K562 (cell line): ENCODE results near the gene CHMP2A. TPM values are rescaled to one million over a fixed set of nuclear protein-coding genes. Genes with fewer than 3 reads are reported as not detected.
A peak's percentile ranks its signal among the peaks of the same experiment; 100 is the strongest.

Experiments
- EWSR1 ChIP-seq: fragments of 450-650 bp; IDR thresholded peaks from 2 replicates; pipeline ENCODE4 v1.6.1; 2018; ENCODE audit warnings: borderline replicate concordance, mild to moderate bottlenecking, low read depth, moderate library complexity; ENCODE audit not compliant: partially characterized antibody
- FOXO4 ChIP-seq: fragments of 450-650 bp; formaldehyde crosslinking; IDR thresholded peaks from 2 replicates; pipeline ENCODE4 v1.4.0; 2020; ENCODE audit warnings: mild to moderate bottlenecking, moderate library complexity
- TRIM28 ChIP-seq: fragments of 450-650 bp; IDR thresholded peaks from 2 replicates; pipeline ENCODE4 v1.6.1; 2017
- ZBTB1 ChIP-seq: sonication (generic); formaldehyde crosslinking; IDR thresholded peaks from 2 replicates; pipeline ENCODE4 v1.8.1; 2023; ENCODE audit warnings: missing genetic modification reagents, low read depth, mild to moderate bottlenecking, borderline replicate concordance
- ZNF165 ChIP-seq: fragments of 250-450 bp; sonication (Bioruptor Pico); IDR thresholded peaks from 2 replicates; pipeline ENCODE4 v1.4.0; 2020; ENCODE audit warnings: borderline replicate concordance
- ZNF431 ChIP-seq: sonication (generic); formaldehyde crosslinking; IDR thresholded peaks from 2 replicates; pipeline ENCODE4 v1.8.0; 2022; ENCODE audit warnings: mild to moderate bottlenecking, missing genetic modification reagents
- polyA plus RNA-seq, 8 experiments: library from polyadenylated mRNA; depleted of rRNA in 4 of 8; stranded (reverse) in 5 of 8; unstranded in 3 of 8; fragments of >200 nt; fragmentation: Nextera tagmentation in 2 of 8; fragmentation: Illumina TruSeq in 1 of 8; extraction: Ambion mirVana in 2 of 8; extraction: Trizol in 1 of 8; gene quantifications; 2 replicates each; pipeline versions ENCODE4 v1.2.1 to v1.2.3, GENCODE V29; 2011 to 2014; ENCODE audit warnings: inconsistent platforms in 1 of 8, missing spikeins in 1 of 8
- total RNA-seq, 7 experiments: library from RNA; depleted of rRNA in 6 of 7; stranded (reverse); fragments of >200 nt in 6 of 7; fragmentation: Illumina TruSeq in 2 of 7; extraction: Trizol in 2 of 7; gene quantifications; 2 replicates each; pipeline versions ENCODE4 v1.2.1 to v1.2.3, GENCODE V29; 2011 to 2021; ENCODE audit warnings: low replicate concordance in 1 of 7
- TF ChIP-seq, protein P1 (sequence below): sonication (generic); formaldehyde crosslinking; IDR thresholded peaks from 2 replicates; pipeline ENCODE4 v1.8.0; 2023; ENCODE audit warnings: mild to moderate bottlenecking, missing genetic modification reagents
- TF ChIP-seq, protein P2 (sequence below): IDR thresholded peaks from 2 replicates; pipeline ENCODE4 v1.6.1; 2011; ENCODE audit warnings: borderline replicate concordance, low read depth, mild to moderate bottlenecking, moderate library complexity, low read length; ENCODE audit not compliant: insufficient read depth, poor library complexity, severe bottlenecking

CHMP2A gene
- total and polyA plus RNA-seq, 9 of the 15 experiments (the other 6 are each of a cell fraction or from before 2014, with no cell fraction given): 57.6 to 159 (median 87.2) TPM

- TF ChIP-seq, protein P1, sequence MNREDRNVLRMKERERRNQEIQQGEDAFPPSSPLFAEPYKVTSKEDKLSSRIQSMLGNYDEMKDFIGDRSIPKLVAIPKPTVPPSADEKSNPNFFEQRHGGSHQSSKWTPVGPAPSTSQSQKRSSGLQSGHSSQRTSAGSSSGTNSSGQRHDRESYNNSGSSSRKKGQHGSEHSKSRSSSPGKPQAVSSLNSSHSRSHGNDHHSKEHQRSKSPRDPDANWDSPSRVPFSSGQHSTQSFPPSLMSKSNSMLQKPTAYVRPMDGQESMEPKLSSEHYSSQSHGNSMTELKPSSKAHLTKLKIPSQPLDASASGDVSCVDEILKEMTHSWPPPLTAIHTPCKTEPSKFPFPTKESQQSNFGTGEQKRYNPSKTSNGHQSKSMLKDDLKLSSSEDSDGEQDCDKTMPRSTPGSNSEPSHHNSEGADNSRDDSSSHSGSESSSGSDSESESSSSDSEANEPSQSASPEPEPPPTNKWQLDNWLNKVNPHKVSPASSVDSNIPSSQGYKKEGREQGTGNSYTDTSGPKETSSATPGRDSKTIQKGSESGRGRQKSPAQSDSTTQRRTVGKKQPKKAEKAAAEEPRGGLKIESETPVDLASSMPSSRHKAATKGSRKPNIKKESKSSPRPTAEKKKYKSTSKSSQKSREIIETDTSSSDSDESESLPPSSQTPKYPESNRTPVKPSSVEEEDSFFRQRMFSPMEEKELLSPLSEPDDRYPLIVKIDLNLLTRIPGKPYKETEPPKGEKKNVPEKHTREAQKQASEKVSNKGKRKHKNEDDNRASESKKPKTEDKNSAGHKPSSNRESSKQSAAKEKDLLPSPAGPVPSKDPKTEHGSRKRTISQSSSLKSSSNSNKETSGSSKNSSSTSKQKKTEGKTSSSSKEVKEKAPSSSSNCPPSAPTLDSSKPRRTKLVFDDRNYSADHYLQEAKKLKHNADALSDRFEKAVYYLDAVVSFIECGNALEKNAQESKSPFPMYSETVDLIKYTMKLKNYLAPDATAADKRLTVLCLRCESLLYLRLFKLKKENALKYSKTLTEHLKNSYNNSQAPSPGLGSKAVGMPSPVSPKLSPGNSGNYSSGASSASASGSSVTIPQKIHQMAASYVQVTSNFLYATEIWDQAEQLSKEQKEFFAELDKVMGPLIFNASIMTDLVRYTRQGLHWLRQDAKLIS (CRISPR knock-in tag): peak; percentile 26; the same call in 1 of the 2 replicates
- no peak for TF ChIP-seq EWSR1
- no peak; the same call in 1 of the 2 replicates for TF ChIP-seq ZNF165 (CRISPR knock-in tag)
- TF ChIP-seq FOXO4 (CRISPR knock-in tag): peak; percentile 53; the same call in 1 of the 2 replicates
- no peak for TF ChIP-seq ZBTB1
- no peak for TF ChIP-seq TRIM28
- TF ChIP-seq, protein P2, sequence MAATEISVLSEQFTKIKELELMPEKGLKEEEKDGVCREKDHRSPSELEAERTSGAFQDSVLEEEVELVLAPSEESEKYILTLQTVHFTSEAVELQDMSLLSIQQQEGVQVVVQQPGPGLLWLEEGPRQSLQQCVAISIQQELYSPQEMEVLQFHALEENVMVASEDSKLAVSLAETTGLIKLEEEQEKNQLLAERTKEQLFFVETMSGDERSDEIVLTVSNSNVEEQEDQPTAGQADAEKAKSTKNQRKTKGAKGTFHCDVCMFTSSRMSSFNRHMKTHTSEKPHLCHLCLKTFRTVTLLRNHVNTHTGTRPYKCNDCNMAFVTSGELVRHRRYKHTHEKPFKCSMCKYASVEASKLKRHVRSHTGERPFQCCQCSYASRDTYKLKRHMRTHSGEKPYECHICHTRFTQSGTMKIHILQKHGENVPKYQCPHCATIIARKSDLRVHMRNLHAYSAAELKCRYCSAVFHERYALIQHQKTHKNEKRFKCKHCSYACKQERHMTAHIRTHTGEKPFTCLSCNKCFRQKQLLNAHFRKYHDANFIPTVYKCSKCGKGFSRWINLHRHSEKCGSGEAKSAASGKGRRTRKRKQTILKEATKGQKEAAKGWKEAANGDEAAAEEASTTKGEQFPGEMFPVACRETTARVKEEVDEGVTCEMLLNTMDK: peak; percentile 10
- peak; percentile 75 for TF ChIP-seq ZNF431 (CRISPR knock-in tag)
Observed at GRCh38 chr19:58554494-58555368, at the start of gene CHMP2A (continued).
